ENCODE data around the gene ACTR1A.
"Not testable (repeated sequence)": the region's sequence is repeated elsewhere in the genome, so short reads cannot be mapped to it uniquely, and the experiment has no call there.

Gene ACTR1A

GRCh38 chr10:102457591-102458150 is 44.8 kb downstream of the ACTR1A start:
- in situ Hi-C loops (cut with MboI; ENCODE audit: low sequenced_read_pairs) = no loop called here

- in situ Hi-C loops (cut with MboI; ENCODE audit: low sequenced_read_pairs) = no loop called here
These were observed 46.5 kb downstream of the ACTR1A start for GRCh38 chr10:102455893-102456471.

GRCh38 chr10:102454662-102455487 is 47.6 kb downstream of the ACTR1A start:
- in situ Hi-C loops (cut with MboI; ENCODE audit: low sequenced_read_pairs) = not testable (repeated sequence)

GRCh38 chr10:102453502-102453901 is 49.0 kb downstream of the ACTR1A start:
- in situ Hi-C loops (cut with MboI; ENCODE audit: low sequenced_read_pairs) = no loop called here

DNA sequence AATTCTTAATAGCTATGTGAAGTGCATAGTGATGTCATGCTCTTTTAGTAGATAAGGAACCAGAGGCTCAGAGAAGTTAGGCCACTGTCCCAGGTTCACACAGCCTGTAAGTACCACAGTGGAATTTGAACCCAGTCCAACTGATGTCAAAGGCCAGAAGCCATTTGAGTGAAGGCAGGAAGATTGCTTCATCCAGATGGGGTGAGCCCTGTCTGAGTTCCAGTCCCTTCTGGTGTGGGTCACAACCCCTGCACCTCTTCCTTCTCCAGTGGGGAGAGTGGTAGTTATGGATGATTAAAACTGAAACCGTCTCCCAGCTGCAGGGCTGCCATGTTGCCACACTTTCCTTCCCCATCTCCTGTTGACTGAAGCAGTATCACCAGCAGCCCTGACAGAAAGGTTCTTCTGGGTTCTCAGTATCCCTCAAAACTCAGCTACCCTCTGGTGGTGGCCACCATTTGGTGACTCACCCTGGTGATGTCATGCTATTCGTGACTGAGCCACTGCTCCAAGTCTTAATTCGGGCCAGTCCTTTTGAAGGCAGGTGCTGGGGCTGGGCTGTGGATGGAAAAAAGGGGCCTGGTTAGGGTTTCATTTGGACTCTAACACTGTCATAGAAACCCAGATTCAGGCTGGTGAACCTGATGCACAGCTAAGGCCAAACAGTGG is 49.7 kb downstream of the ACTR1A start:
- in situ Hi-C loops (cut with MboI; ENCODE audit: low sequenced_read_pairs) = no loop called here

DNA sequence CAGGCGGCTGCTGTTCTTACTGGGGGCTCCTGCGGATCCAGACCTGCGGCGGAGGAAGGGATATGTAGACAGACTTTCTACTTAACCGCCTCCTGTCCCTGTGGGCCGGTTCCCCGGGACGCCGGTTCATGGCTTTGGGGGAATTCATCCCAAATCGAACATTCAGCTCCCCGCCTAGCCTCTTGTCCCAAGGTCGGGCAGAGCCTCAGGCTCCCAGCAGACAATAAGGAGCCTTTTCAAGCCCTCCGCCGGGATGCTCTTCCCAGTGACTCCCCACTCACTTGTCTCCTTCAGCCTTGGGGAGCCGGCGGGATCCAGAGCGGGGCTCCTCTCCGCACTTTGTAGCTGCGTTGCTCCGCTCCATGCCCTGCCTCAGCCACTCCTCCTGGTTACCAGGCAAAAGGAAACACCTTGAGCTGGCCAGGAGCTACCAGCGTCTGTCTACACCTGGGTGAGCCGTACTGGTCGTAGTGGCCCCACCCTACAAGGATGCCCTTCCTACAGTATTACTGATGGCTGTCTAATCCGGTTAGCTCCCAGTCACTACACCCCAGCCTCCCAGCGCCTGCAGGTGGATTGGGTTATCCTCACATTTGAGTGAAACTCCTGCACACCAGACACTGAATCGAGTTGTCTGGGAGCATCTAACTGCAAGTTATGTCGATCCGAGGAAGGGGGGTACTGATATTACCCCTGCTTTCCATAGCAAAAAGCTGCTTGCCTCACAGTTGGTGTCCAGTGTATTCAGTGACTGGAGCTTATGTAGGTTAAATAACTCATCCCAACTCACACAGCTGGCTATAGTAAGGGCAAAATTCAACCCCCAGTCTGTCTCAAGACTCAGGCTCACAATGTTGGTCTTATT is 51.2 kb downstream of the ACTR1A start, which contains the start of gene C10orf95:
C10orf95 (minus strand) TSS at position 439 of the 865 bp plus-strand sequence. CDS start 450 bp downstream, outside the sequence.
- in situ Hi-C loops (cut with MboI; ENCODE audit: low sequenced_read_pairs) = no loop called here

DNA sequence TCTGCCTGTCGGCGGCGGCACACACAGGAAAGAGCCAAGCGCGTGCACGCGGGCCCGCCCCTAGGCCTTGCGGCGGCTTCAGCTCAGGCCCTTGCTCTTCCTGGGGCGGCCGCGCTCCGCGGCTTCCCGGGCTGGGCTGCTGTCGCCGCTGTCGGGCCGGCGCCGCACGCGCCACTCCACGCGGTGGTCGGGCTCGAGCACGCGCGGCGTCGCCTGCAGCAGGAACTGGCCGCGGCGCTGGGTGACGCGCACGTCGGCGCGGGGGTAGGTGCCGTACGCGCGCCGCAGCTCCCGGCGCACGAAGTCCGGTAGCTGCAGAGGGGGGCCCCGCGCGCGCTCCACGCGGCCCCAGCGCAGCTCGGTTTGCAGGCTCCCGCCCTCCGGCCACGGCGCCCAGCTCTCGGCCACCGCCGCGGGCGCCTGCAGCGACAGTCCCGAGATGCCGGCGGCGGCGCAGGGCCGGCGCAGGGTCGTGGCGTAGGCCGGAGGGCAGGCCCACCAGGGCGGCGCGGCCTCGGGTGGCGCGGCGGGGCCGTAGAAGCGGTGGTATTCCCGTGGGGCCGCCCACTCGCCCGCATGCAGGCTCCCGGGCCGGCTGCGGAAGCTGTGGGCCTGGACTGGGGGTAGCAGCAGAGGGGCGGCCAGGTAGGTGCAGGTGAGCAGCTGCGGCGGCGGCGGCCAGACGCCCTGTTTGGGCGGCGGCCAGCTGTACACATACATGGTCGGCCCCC is 52.0 kb downstream of the ACTR1A start:
- in situ Hi-C loops (cut with MboI; ENCODE audit: low sequenced_read_pairs) = no loop called here

GRCh38 chr10:102450124-102450373 is 52.5 kb downstream of the ACTR1A start:
- in situ Hi-C loops (cut with MboI; ENCODE audit: low sequenced_read_pairs) = no loop called here

GRCh38 chr10:102449321-102450123 is 53.0 kb downstream of the ACTR1A start:
- in situ Hi-C loops (cut with MboI; ENCODE audit: low sequenced_read_pairs) = no loop called here

DNA sequence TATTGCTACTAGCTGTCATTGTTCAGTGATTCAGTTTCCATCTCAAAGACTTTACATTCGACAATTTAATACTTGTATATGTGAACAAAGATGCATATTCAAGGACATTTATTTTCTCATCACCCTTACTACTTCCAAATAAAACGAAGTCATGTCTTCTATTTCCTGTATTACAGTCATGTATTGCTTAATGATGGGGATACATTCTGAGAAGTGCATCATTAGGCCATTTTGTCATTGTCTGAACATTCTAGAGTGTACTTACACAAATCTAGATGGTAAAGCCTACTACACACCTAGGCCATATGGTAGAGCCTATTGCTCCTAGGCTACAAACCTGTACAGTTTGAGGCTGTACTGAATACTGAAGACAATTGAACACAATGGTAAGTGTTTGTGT is 57.7 kb downstream of the ACTR1A start:
- in situ Hi-C loops (cut with MboI; ENCODE audit: low sequenced_read_pairs) = no loop called here

GRCh38 chr10:102438374-102438773 is 64.1 kb downstream of the ACTR1A start:
- in situ Hi-C loops (cut with MboI; ENCODE audit: low sequenced_read_pairs) = no loop called here

- in situ Hi-C loops (cut with MboI; ENCODE audit: low sequenced_read_pairs) = no loop called here
These were observed 65.0 kb downstream of the ACTR1A start for GRCh38 chr10:102437515-102437914.

DNA sequence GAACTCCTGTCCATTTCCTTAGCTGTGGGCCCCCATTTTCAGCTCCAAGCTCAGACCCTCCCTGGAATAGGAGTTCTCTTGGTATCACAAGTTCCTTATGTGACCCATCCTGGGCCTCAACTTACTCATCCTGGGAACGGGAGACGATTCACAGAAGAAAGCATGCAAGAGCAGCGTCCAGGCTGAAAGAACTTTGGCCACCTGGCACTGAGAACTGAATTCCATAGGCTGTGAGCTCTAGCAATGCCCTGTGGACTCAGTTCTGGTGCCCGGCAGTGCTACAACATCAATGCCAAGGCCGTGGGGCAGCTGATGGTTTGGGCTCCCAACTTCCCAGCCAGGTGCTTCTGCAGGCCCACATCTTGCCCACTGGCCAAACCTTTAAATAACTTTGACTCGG is 66.2 kb downstream of the ACTR1A start:
- in situ Hi-C loops (cut with MboI; ENCODE audit: low sequenced_read_pairs) = no loop called here

DNA sequence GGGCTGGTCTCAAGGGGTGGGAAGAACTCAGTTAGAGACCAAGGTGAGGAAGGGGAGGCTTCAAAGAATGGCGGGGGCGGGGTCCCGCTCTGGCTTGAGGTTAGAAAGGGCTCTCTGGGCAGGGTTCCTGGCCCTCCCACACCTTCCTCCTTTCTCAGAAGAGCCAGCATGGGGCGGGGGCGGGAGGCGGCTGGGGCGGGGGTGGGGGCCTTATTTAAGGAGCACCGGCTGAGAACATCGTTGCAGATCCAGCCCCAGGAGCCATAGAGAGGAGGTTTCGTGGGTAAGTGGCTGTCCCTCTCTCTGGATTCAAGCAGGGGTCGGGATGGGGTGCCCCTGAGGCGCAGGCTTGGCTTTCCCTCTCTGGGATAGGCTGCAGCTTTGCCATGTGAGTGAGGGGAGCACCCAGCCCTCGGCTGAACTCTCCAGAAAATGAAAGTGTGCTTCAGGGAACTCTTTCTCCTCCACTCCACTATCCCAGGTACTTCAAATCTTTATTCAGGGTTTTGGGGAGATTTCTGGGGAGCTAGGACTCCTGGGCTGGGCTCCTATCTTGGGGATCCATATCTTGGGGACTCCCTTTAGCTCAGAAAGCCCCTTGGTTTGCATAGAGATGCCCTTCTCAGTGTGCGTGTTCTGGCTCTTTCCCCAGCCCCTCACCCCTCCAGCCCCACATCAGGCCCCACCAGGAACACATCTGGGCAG is 66.8 kb downstream of the ACTR1A start:
- in situ Hi-C loops (cut with MboI; ENCODE audit: low sequenced_read_pairs) = no loop called here

- in situ Hi-C loops (cut with MboI; ENCODE audit: low sequenced_read_pairs) = no loop called here
These were observed 67.4 kb downstream of the ACTR1A start for GRCh38 chr10:102435133-102435497.

DNA sequence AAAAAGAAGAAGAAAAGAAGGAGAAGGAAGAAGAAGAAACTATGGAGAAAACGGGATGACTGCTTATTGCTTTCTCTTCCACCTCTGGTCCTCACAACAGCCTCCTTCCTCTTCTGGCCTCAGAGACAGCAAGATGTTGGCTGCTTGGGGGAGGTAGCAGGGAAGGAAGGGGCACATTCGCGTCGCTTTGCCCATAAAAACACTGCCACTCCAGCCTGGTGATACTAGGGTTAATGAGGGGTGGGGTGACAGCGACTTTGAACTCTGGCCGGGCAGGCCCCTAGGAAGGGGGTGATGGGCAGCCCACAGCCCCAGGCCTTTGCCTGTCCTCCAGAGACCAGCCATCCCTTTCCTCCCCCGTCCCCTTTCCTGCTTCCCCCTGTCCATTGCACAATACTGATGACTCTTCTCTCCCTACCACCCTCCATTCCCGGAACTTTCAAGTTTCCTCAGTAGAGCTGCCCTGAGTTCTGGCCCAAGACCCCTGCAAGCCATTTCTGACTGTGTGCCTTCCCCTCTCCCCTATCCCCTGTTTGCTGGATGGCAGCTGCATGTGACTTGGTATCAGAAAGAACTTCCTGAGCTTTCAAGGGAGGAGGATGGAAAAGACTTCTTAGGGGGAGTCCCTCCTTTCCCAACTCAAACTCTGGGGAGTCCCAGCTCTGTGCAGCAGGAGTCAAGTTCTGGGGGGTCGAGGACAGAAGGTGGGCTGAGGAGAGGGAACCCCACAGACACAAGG is 67.9 kb downstream of the ACTR1A start:
- in situ Hi-C loops (cut with MboI; ENCODE audit: low sequenced_read_pairs) = no loop called here

- in situ Hi-C loops (cut with MboI; ENCODE audit: low sequenced_read_pairs) = no loop called here
These were observed 68.9 kb downstream of the ACTR1A start for GRCh38 chr10:102433619-102434046.
